Upper lobe of left lung (tissue), 6 donors: ENCODE data around the gene PARVA. TPM values are rescaled to one million over a fixed set of nuclear protein-coding genes. Genes with fewer than 3 reads are reported as not detected.
"Not testable (repeated sequence)": the region's sequence is repeated elsewhere in the genome, so short reads cannot be mapped to it uniquely, and the experiment has no call there.

Experiments
- ATAC-seq, 2 donors: fragments of 200-7000 bp; cut with Tn5 transposase; one replicate each; pipeline ENCODE4 v1.9.1; 2022; ENCODE audit warnings: mild to moderate bottlenecking in 2 of 2, moderate library complexity in 2 of 2; ENCODE audit not compliant: low FRiP score in 2 of 2
- DNase-seq, 2 donors: peaks; one replicate each; pipeline ENCODE4 v3.0.0-alpha.2; 2019 to 2020
- H3K27ac ChIP-seq, 4 donors: fragments of 200-600 bp; sonication (generic); one replicate each; pipeline ENCODE4 v1.5.1; 2016 to 2019
- H3K27me3 ChIP-seq, 4 donors: fragments of 200-600 bp; sonication (generic); one replicate each; pipeline ENCODE4 v1.5.1; 2017 to 2019
- H3K36me3 ChIP-seq, 4 donors: fragments of 200-600 bp; sonication (generic); one replicate each; pipeline ENCODE4 v1.5.1; 2016 to 2019
- H3K4me1 ChIP-seq, 4 donors: fragments of 200-600 bp; sonication (generic); one replicate each; pipeline ENCODE4 v1.5.1; 2018 to 2019
- H3K4me3 ChIP-seq, 4 donors: fragments of 200-600 bp; sonication (generic); one replicate each; pipeline ENCODE4 v1.5.1; 2017 to 2019; ENCODE audit warnings: mild to moderate bottlenecking in 2 of 4, moderate library complexity in 1 of 4
- H3K9me3 ChIP-seq, 4 donors: fragments of 200-600 bp; sonication (generic); one replicate each; pipeline ENCODE4 v1.5.1; 2018 to 2019
- EP300 ChIP-seq, 4 donors: sonication (generic); formaldehyde crosslinking; IDR thresholded peaks; one replicate each; pipeline ENCODE4 v1.5.1; 2017; ENCODE audit warnings: antibody characterized with exemption in 4 of 4, control low read depth in 2 of 4
- POLR2A ChIP-seq, 4 donors: fragments of 450-650 bp; IDR thresholded peaks; one replicate each; pipeline ENCODE4 v1.5.1; 2016 to 2017; ENCODE audit warnings: antibody characterized with exemption in 4 of 4, mild to moderate bottlenecking in 2 of 4
- POLR2AphosphoS5 ChIP-seq, 2 donors: sonication (generic); formaldehyde crosslinking; IDR thresholded peaks; one replicate each; pipeline ENCODE4 v1.5.1; 2017; ENCODE audit warnings: antibody characterized with exemption in 2 of 2
- WGBS, 2 donors: methylation state at CpG; one replicate each; pipeline ENCODE4 v1.1.5; 2017 to 2018; 5-methylcytosine and 5-hydroxymethylcytosine counted together
- total RNA-seq, 6 donors: library from RNA; depleted of rRNA in 4 of 6; stranded (reverse); fragments of >200 nt in 4 of 6; gene quantifications; one replicate each; pipeline versions ENCODE4 v1.1.0 to v1.2.1, GENCODE V29; 2016 to 2021
- TF ChIP-seq, protein P1 (sequence below), 6 experiments: fragments of 450-650 bp in 4 of 6; fragments of 200-600 bp in 2 of 6; sonication (generic) in 2 of 6; IDR thresholded peaks; one replicate each; pipeline ENCODE4 v1.5.1; 2016 to 2019; ENCODE audit warnings: antibody characterized with exemption in 6 of 6
- donor health status: DM: no; HTN: no; CAD: no; lungs with moderate emphysema.
- donor health status: DM: no; HTN: yes; CAD: no; lungs with severe emphysema.

PARVA gene
- total RNA-seq, 6 donors from 2014 or later = 36.7 to 73.5 (median 58.0) TPM

DNA sequence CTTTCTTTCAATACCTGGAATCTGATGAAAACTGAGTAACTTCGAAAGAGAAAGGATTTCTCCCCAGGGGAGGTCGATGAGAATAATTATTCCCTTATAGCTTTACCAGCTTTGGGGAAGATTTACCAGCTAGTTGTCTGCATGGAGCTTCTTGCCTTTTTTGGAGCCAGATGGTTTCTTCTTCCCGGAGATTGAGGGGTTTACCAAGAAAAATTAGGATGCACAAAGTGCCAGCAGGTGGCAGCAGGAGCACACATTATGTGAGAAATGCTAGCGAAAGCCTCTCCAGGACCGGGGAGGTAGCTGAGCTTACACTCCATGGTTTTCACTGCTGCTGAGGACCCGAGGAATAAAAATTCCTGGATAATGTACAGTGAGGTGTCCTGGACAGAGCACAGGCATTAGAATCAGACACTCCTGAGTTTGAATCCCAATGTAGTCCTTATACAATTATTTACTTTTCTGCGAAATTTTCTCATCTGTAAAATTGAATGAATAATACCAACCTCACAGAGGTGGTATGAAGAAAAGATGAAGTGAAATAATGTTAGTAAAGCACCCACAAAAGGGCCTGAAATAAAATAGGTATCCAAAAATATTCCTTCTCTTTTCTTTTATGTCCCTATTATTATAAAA lies 46.0 kb upstream of the PARVA start:
- Histone ChIP-seq H3K4me3 (no peak overlapping the region), H3K27ac (no peak overlapping the region), H3K27me3 (no peaks in the 10 kb centered on the region), H3K4me1 (peaks cover 0 to 5% (median 2%) of the 10 kb centered on the region in 4 donors), H3K36me3 (peaks cover 0 to 5% (median 2%) of the 10 kb centered on the region in 4 donors), H3K9me3 (no peaks in the 10 kb centered on the region)
- DNase-seq (peak in 1 of 2 donors; percentile 68), ATAC-seq (peak; percentile 79 to 87)
- 12 to 16% methylated on average over 6 to 7 of the region's 7 CpGs for WGBS, 2 donors
- no peak for TF ChIP-seq EP300 (IDR thresholded peaks at IDR 0.05)
- TF ChIP-seq, protein P1, sequence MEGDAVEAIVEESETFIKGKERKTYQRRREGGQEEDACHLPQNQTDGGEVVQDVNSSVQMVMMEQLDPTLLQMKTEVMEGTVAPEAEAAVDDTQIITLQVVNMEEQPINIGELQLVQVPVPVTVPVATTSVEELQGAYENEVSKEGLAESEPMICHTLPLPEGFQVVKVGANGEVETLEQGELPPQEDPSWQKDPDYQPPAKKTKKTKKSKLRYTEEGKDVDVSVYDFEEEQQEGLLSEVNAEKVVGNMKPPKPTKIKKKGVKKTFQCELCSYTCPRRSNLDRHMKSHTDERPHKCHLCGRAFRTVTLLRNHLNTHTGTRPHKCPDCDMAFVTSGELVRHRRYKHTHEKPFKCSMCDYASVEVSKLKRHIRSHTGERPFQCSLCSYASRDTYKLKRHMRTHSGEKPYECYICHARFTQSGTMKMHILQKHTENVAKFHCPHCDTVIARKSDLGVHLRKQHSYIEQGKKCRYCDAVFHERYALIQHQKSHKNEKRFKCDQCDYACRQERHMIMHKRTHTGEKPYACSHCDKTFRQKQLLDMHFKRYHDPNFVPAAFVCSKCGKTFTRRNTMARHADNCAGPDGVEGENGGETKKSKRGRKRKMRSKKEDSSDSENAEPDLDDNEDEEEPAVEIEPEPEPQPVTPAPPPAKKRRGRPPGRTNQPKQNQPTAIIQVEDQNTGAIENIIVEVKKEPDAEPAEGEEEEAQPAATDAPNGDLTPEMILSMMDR (IDR thresholded peaks at IDR 0.05) = peak; percentile 48 to 80 (median 67)

GRCh38 chr11:12343526-12343925 lies 33.8 kb upstream of the PARVA start:
- H3K9me3 ChIP-seq = no peaks in the 10 kb centered on the region
- no peak for TF ChIP-seq EP300 (IDR thresholded peaks at IDR 0.05)
- no peak for TF ChIP-seq POLR2A (IDR thresholded peaks at IDR 0.05)
- TF ChIP-seq, protein P1 (IDR thresholded peaks at IDR 0.05) = no peak
- TF ChIP-seq POLR2AphosphoS5 (IDR thresholded peaks at IDR 0.05) = no peak
- no peaks in the 10 kb centered on the region for H3K27me3 ChIP-seq
- no peak overlapping the region for H3K27ac ChIP-seq
- DNase-seq (no peak), ATAC-seq (no peak)
- H3K4me3 ChIP-seq = no peak overlapping the region
- WGBS, 2 donors = 70 to 76% methylated on average over 6 of the region's 6 CpGs
- H3K36me3 ChIP-seq = no peaks in the 10 kb centered on the region
- H3K4me1 ChIP-seq = no peaks in the 10 kb centered on the region

GRCh38 chr11:12353534-12353933 lies 23.8 kb upstream of the PARVA start:
- DNase-seq (no peak), ATAC-seq (no peak)
- Histone ChIP-seq H3K27me3 (no peaks in the 10 kb centered on the region), H3K4me1 (no peaks in the 10 kb centered on the region), H3K27ac (no peak overlapping the region), H3K9me3 (no peaks in the 10 kb centered on the region), H3K36me3 (no peaks in the 10 kb centered on the region), H3K4me3 (no peak overlapping the region)
- WGBS, 2 donors = 64 to 73% methylated on average over 1 of the region's 1 CpG
- TF ChIP-seq EP300 (IDR thresholded peaks at IDR 0.05) (no peak), POLR2AphosphoS5 (IDR thresholded peaks at IDR 0.05) (no peak)

DNA sequence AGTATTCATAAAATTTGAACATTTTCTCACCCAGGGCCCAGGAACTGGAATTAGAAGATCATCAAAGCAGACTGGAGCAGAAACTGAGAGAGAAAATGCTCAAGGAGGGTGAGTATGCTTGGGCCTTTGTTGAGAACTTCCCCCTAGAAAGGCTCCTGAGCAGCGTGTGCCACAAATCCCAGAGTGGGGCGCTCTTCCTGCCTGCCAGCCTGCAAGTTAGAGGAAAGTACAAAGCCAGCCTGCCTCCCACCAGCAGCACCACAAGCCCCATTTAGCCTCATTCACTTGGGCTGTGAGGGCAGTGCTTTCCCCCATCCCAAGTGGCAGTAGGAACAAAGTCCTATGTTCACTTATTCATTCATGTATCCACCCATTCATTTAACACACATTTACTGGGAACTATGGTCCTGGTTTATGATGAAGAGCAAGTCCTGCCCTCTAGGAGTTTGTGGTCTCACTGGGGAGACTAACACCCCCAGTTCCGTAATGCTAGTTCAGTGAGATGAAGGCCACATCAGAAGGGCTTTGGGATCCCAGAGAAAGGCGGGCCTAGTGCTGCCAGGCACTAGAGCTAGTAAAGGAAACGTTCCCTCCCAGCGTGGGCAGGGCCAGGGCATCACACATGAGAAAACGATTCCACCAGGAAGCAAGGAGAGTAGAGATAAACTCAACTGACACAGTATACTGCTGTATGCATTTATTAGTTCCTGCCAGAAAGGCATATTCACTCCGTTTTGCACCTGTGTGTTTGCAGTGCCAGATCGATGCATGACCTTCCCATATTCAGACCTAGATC lies 22.4 kb upstream of the PARVA start:
- no peak for DNase-seq
- Histone ChIP-seq H3K27ac (no peak overlapping the region), H3K4me1 (no peaks in the 10 kb centered on the region), H3K4me3 (no peak overlapping the region), H3K9me3 (no peaks in the 10 kb centered on the region), H3K36me3 (no peaks in the 10 kb centered on the region), H3K27me3 (no peaks in the 10 kb centered on the region)
- TF ChIP-seq POLR2AphosphoS5 (IDR thresholded peaks at IDR 0.05) (no peak), EP300 (IDR thresholded peaks at IDR 0.05) (no peak), POLR2A (IDR thresholded peaks at IDR 0.05) (no peak)
- TF ChIP-seq, protein P1 (IDR thresholded peaks at IDR 0.05) = no peak
- no peak for ATAC-seq
- WGBS, 2 donors = 66 to 77% methylated on average over 8 to 9 of the region's 9 CpGs

DNA sequence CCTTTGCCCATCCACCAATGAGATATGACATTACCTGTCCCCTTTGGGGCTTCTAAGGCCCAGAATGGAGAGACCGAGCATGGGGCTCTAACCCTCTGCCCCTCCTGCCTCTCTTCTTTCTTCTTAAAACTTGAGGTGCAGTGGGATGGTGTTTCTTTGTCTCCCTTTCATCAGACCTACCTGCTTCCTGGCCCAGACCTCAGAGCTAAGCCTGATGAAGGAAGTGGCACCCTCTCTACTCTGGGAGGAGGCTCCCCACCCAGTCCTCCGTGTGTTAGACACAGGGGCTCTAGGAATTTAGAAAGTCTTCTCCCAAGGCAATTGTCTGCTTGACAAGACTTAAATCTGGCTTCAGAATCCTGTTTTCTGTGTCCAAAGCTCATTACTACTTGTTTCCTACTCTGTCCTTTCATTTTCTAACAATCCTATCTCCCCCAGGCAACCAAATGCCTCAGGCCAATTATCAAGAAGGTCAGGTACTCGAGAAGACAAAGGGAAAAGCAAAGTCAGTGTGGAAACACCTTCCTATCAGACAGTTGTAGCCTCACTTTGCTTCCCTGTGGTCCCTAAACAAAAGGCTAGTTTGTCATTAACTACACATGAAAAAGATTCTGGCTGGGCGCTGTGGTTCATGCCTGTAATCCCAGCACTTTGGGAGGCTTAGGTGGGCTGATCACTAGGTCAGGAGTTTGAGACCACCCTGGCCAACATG lies 20.3 kb upstream of the PARVA start:
- ATAC-seq = no peak
- 77 to 84% methylated on average over 4 of the region's 4 CpGs for WGBS, 2 donors
- no peak overlapping the region for H3K4me3 ChIP-seq

GRCh38 chr11:12357697-12358096 lies 19.7 kb upstream of the PARVA start:
- 91 to 96% methylated on average over 3 of the region's 3 CpGs for WGBS, 2 donors
- not testable (repeated sequence) for H3K4me1 ChIP-seq, H3K27ac ChIP-seq, H3K36me3 ChIP-seq, H3K9me3 ChIP-seq, DNase-seq, ATAC-seq, H3K27me3 ChIP-seq, H3K4me3 ChIP-seq

More for the DNA sequence above, 20.3 kb upstream of the PARVA start:
- H3K4me1 ChIP-seq = no peaks in the 10 kb centered on the region
- no peaks in the 10 kb centered on the region for H3K36me3 ChIP-seq
- H3K27ac ChIP-seq = no peak overlapping the region
- no peaks in the 10 kb centered on the region for H3K9me3 ChIP-seq
- DNase-seq = no peak
- H3K27me3 ChIP-seq = no peaks in the 10 kb centered on the region
- TF ChIP-seq, protein P1 (IDR thresholded peaks at IDR 0.05) = no peak
- no peak for TF ChIP-seq EP300 (IDR thresholded peaks at IDR 0.05)
- no peak for TF ChIP-seq POLR2A (IDR thresholded peaks at IDR 0.05)
- no peak for TF ChIP-seq POLR2AphosphoS5 (IDR thresholded peaks at IDR 0.05)
